GM23338 (cell line): ENCODE measurements around the gene CLOCK. TPM values are rescaled to one million over a fixed set of nuclear protein-coding genes. Genes with fewer than 3 reads are reported as not detected.

Experiments
- ATAC-seq: fragments of 200-7000 bp; cut with Tn5 transposase; 3 replicates; pipeline ENCODE4 v1.9.1; 2020
- DNase-seq: peaks from one replicate; pipeline ENCODE4 v3.0.0-alpha.2; 2015; ENCODE audit warnings: low spot score
- H2AFZ ChIP-seq: fragments of 200-600 bp; sonication (generic); 2 replicates; pipeline ENCODE4 v1.8.0; 2016; ENCODE audit warnings: antibody characterized with exemption, mild to moderate bottlenecking, moderate library complexity
- H3F3A ChIP-seq: fragments of 200-600 bp; sonication (generic); replicated peaks from 2 replicates; pipeline ENCODE4 v1.8.0; 2017; ENCODE audit warnings: antibody characterized with exemption, mixed run types, low read depth
- H3K27ac ChIP-seq: fragments of 200-600 bp; sonication (generic); 2 replicates; pipeline ENCODE4 v1.6.1; 2016; ENCODE audit warnings: low read depth
- H3K27me3 ChIP-seq: fragments of 200-600 bp; sonication (generic); 2 replicates; pipeline ENCODE4 v1.8.0; 2016; ENCODE audit warnings: mild to moderate bottlenecking, mixed run types, moderate library complexity; ENCODE audit not compliant: insufficient read depth
- H3K36me3 ChIP-seq: fragments of 200-600 bp; sonication (generic); 2 replicates; pipeline ENCODE4 v1.8.0; 2016; ENCODE audit warnings: mild to moderate bottlenecking; ENCODE audit not compliant: insufficient read depth
- H3K4me1 ChIP-seq: fragments of 200-600 bp; sonication (generic); 2 replicates; pipeline ENCODE4 v1.8.0; 2016; ENCODE audit warnings: mild to moderate bottlenecking, moderate library complexity; ENCODE audit not compliant: insufficient read depth
- H3K4me2 ChIP-seq: fragments of 200-600 bp; sonication (generic); 2 replicates; pipeline ENCODE4 v1.7.1; 2017; ENCODE audit warnings: mixed run types
- H3K4me3 ChIP-seq: fragments of 200-600 bp; sonication (generic); 2 replicates; pipeline ENCODE4 v1.6.1; 2016; ENCODE audit warnings: mixed run types
- H3K79me2 ChIP-seq: fragments of 200-600 bp; sonication (generic); replicated peaks from 2 replicates; pipeline ENCODE4 v1.8.0; 2017; ENCODE audit warnings: mild to moderate bottlenecking; ENCODE audit not compliant: insufficient read depth
- H3K9me2 ChIP-seq: fragments of 200-600 bp; sonication (generic); 2 replicates; pipeline ENCODE4 v1.8.0; 2017; ENCODE audit not compliant: insufficient read depth
- H4K20me1 ChIP-seq: fragments of 200-600 bp; sonication (generic); replicated peaks from 2 replicates; pipeline ENCODE4 v1.8.0; 2017; ENCODE audit warnings: mild to moderate bottlenecking; ENCODE audit not compliant: insufficient read depth
- H3K27ac Mint-ChIP-seq: 2 replicates; pipeline ENCODE4 v1.8.0; 2020; ENCODE audit warnings: inconsistent platforms, mild to moderate bottlenecking, moderate library complexity, mixed read lengths
- H3K27me3 Mint-ChIP-seq: 3 replicates; pipeline ENCODE4 v1.8.0; 2022; ENCODE audit warnings: low read depth, mild to moderate bottlenecking, moderate library complexity, mixed read lengths, inconsistent platforms; ENCODE audit not compliant: insufficient read depth, poor library complexity
- H3K36me3 Mint-ChIP-seq: 3 replicates; pipeline ENCODE4 v1.8.0; 2021; ENCODE audit warnings: low read depth, mild to moderate bottlenecking, inconsistent platforms, moderate library complexity, mixed read lengths
- H3K4me1 Mint-ChIP-seq: 3 replicates; pipeline ENCODE4 v1.8.0; 2020; ENCODE audit warnings: mild to moderate bottlenecking, inconsistent platforms, mixed read lengths
- H3K4me3 Mint-ChIP-seq: 3 replicates; pipeline ENCODE4 v1.8.0; 2021; ENCODE audit warnings: moderate library complexity, mild to moderate bottlenecking, inconsistent platforms, mixed read lengths
- H3K9me3 Mint-ChIP-seq: 3 replicates; pipeline ENCODE4 v1.8.0; 2020; ENCODE audit warnings: moderate library complexity, mild to moderate bottlenecking, inconsistent platforms, mixed read lengths
- CREB1 ChIP-seq: fragments of 250-450 bp; sonication (Bioruptor Pico); IDR thresholded peaks from 2 replicates; pipeline ENCODE4 v1.5.0; 2020; ENCODE audit warnings: low read depth, mild to moderate bottlenecking, moderate library complexity
- CTCF ChIP-seq, 2 experiments: fragments of 200-600 bp in 1 of 2; sonication (generic) in 1 of 2; conservative IDR thresholded peaks; 2 replicates each; pipeline versions ENCODE4 v1.5.1 to v1.6.1; 2016 to 2017; ENCODE audit warnings: antibody characterized with exemption in 2 of 2, low read depth in 2 of 2, mild to moderate bottlenecking in 2 of 2, moderate library complexity in 1 of 2
- ETS1 ChIP-seq: IDR thresholded peaks from 2 replicates; pipeline ENCODE4 v1.6.1; 2016; ENCODE audit warnings: antibody characterized with exemption
- EZH2 ChIP-seq: fragments of 200-600 bp; sonication (generic); IDR thresholded peaks from one replicate; pipeline ENCODE4 v1.8.0; 2017; ENCODE audit warnings: antibody characterized with exemption, mild to moderate bottlenecking, low read depth; ENCODE audit not compliant: unreplicated experiment
- EZH2phosphoT487 ChIP-seq: fragments of 200-600 bp; sonication (generic); IDR thresholded peaks from one replicate; pipeline ENCODE4 v1.8.1; 2018; ENCODE audit warnings: antibody characterized with exemption; ENCODE audit not compliant: unreplicated experiment
- JUNB ChIP-seq: IDR thresholded peaks from one replicate; pipeline ENCODE4 v1.6.1; 2016; ENCODE audit warnings: antibody characterized with exemption; ENCODE audit not compliant: unreplicated experiment
- NANOG ChIP-seq: IDR thresholded peaks from 2 replicates; pipeline ENCODE4 v1.6.1; 2016; ENCODE audit warnings: antibody characterized with exemption, borderline replicate concordance
- POLR2AphosphoS5 ChIP-seq: IDR thresholded peaks from 2 replicates; pipeline ENCODE4 v1.6.1; 2016; ENCODE audit warnings: antibody characterized with exemption, low read depth
- REST ChIP-seq: IDR thresholded peaks from one replicate; pipeline ENCODE4 v1.6.1; 2018; ENCODE audit warnings: antibody characterized with exemption; ENCODE audit not compliant: unreplicated experiment
- STAT1 ChIP-seq: IDR thresholded peaks from one replicate; pipeline ENCODE4 v1.6.1; 2016; ENCODE audit warnings: antibody characterized with exemption; ENCODE audit not compliant: unreplicated experiment
- ZNF114 ChIP-seq: fragments of 250-450 bp; sonication (Bioruptor Pico); IDR thresholded peaks from 2 replicates; pipeline ENCODE4 v1.5.0; 2020; ENCODE audit warnings: mild to moderate bottlenecking, moderate library complexity
- ZNF331 ChIP-seq: fragments of 250-450 bp; sonication (Bioruptor Pico); IDR thresholded peaks from 2 replicates; pipeline ENCODE4 v1.5.0; 2020; ENCODE audit warnings: low read depth, mild to moderate bottlenecking, moderate library complexity
- ZNF462 ChIP-seq: fragments of 250-450 bp; sonication (Bioruptor Pico); IDR thresholded peaks from 2 replicates; pipeline ENCODE4 v1.5.0; 2020; ENCODE audit warnings: mild to moderate bottlenecking, moderate library complexity
- polyA plus RNA-seq: library from polyadenylated mRNA; unstranded; fragments of >200 nt; fragmentation: Nextera tagmentation; extraction: Ambion mirVana; gene quantifications from 2 replicates; pipeline ENCODE4 v1.2.1, GENCODE V29; 2016
- total RNA-seq: library from RNA; depleted of rRNA; stranded (reverse); fragments of >200 nt; shearing (Covaris generic); gene quantifications from 2 replicates; pipeline ENCODE4 v1.2.3, GENCODE V29; 2014

The CLOCK gene
- total and polyA plus RNA-seq, 2 experiments from 2014 or later: 17.1 to 28.8 TPM

- no peak overlapping the region for H3K27ac ChIP-seq
- DNase-seq (no peak), ATAC-seq (no peak)
- no peaks in the 10 kb centered on the region for H3K9me2 ChIP-seq
- H3K79me2 ChIP-seq: peaks cover 95% of the 10 kb centered on the region
- H4K20me1 ChIP-seq: no peaks in the 10 kb centered on the region; the same call in 1 of the 2 replicates
- TF ChIP-seq ZNF331 (CRISPR knock-in tag): no peak
- no peak for TF ChIP-seq EZH2phosphoT487
- TF ChIP-seq REST: no peak
- TF ChIP-seq EZH2: no peak
- no peak for TF ChIP-seq ZNF114 (CRISPR knock-in tag)
- TF ChIP-seq POLR2AphosphoS5: no peak
- no peak for TF ChIP-seq CTCF (conservative IDR thresholded peaks at IDR 0.05; ENCODE audit: low read depth in 2 of 2)
- no peak for TF ChIP-seq ETS1
- TF ChIP-seq JUNB: no peak
- TF ChIP-seq NANOG: no peak
- no peak for TF ChIP-seq STAT1
- TF ChIP-seq ZNF462 (CRISPR knock-in tag): no peak
- TF ChIP-seq CREB1 (CRISPR knock-in tag): no peak
- H3K36me3 Mint-ChIP-seq: peaks cover 16% of the 10 kb centered on the region
- no peaks in the 10 kb centered on the region for H3K27me3 ChIP-seq
- H3K9me3 Mint-ChIP-seq: peaks cover 4% of the 10 kb centered on the region; the same call in 1 of the 3 replicates
- H3F3A ChIP-seq: no peaks in the 10 kb centered on the region
- no peak overlapping the region for H3K4me3 Mint-ChIP-seq
- no peak overlapping the region for H2AFZ ChIP-seq
- peaks cover 7% of the 10 kb centered on the region for H3K4me1 Mint-ChIP-seq
- peaks cover 3% of the 10 kb centered on the region; the same call in 1 of the 2 replicates for H3K4me1 ChIP-seq
- no peak overlapping the region for H3K27ac Mint-ChIP-seq
- no peaks in the 10 kb centered on the region for H3K27me3 Mint-ChIP-seq
- no peaks in the 10 kb centered on the region for H3K36me3 ChIP-seq
- H3K4me3 ChIP-seq: no peak overlapping the region
- no peak overlapping the region for H3K4me2 ChIP-seq
These were observed 48.7 kb downstream of the CLOCK start for GRCh38 chr4:55498051-55498450.
